CD4-positive, alpha-beta T cell treated with Interleukin-4 for 1 hour (primary cell): ENCODE results near the gene RMND5B.
A peak's percentile ranks its signal among the peaks of the same experiment; 100 is the strongest.

Experiments used
- DNase-seq, 2 donors: peaks; one replicate each; pipeline ENCODE4 v3.0.0-alpha.2; 2020 to 2022

RMND5B gene

GRCh38 chr5:178136990-178137389, 6.2 kb downstream of the RMND5B start:
- no peak for DNase-seq

- DNase-seq: no peak
Measured at GRCh38 chr5:178137991-178138390, 7.2 kb downstream of the RMND5B start.

GRCh38 chr5:178141550-178141949, 10.7 kb downstream of the RMND5B start:
- no peak for DNase-seq

- no peak for DNase-seq
Measured at GRCh38 chr5:178142642-178143041, 11.8 kb downstream of the RMND5B start.

- DNase-seq: no peak
Measured at GRCh38 chr5:178143246-178143645, 12.4 kb downstream of the RMND5B start.

GRCh38 chr5:178143901-178144300, 13.1 kb downstream of the RMND5B start:
- DNase-seq: no peak

- DNase-seq: peak; percentile 78
Measured at GRCh38 chr5:178145965-178146820, 15.4 kb downstream of the RMND5B start.

GRCh38 chr5:178147406-178147805, 16.6 kb downstream of the RMND5B start:
- no peak for DNase-seq

- DNase-seq: no peak
Measured at GRCh38 chr5:178149199-178149932, 18.6 kb downstream of the RMND5B start.

- DNase-seq: no peak
Measured at GRCh38 chr5:178150977-178151734, 20.3 kb downstream of the RMND5B start.

- no peak for DNase-seq
Measured at GRCh38 chr5:178152491-178153444, 22.0 kb downstream of the RMND5B start.

GRCh38 chr5:178153530-178154340, 22.9 kb downstream of the RMND5B start, which contains the start of gene NHP2:
NHP2 (minus strand) TSS chr5:178153885; CDS start chr5:178153817, 68 bp downstream.
- DNase-seq: peak; percentile 97 to 98

GRCh38 chr5:178155065-178155464, 24.3 kb downstream of the RMND5B start:
- DNase-seq: no peak

GRCh38 chr5:178160176-178160575, 29.4 kb downstream of the RMND5B start:
- DNase-seq: no peak

- no peak for DNase-seq
Measured at GRCh38 chr5:178162481-178162880, 31.7 kb downstream of the RMND5B start.

- DNase-seq: peak; percentile 90 to 91
Measured at GRCh38 chr5:178163772-178164735, 33.2 kb downstream of the RMND5B start.

- DNase-seq: no peak
Measured at GRCh38 chr5:178165581-178165980, 34.8 kb downstream of the RMND5B start.

GRCh38 chr5:178170455-178170854, 39.6 kb downstream of the RMND5B start:
- DNase-seq: no peak

- DNase-seq: no peak
Measured at GRCh38 chr5:178174456-178174855, 43.6 kb downstream of the RMND5B start.

- DNase-seq: no peak
Measured at GRCh38 chr5:178176791-178177190, 46.0 kb downstream of the RMND5B start.
